NCI-H1694 (cell line): ENCODE data around the gene PIK3R3.

Experiments
- DNase-seq: peaks from one replicate; lab custom pipeline; 2025; lab: John Stamatoyannopoulos, UW

Gene PIK3R3

DNA sequence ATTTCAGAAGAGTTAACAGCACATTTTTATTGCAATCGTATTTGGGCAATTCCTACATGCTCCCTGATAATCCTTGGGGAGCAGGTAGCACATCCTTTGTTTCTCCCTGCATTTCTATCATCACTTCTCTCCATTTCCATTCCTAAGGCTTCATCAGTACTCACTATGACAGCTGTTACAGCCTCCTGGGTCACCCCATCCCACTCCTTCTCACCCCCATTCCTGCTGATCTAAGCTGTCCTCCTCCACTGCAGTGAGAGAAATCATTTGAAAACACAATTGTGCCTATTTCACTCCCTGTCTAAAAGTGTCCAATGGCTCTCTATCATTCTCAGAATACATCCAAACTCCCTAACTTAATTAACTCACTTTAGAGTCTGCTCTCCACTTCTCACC lies 25.5 kb upstream of the PIK3R3 start:
- DNase-seq, result no peak

DNA sequence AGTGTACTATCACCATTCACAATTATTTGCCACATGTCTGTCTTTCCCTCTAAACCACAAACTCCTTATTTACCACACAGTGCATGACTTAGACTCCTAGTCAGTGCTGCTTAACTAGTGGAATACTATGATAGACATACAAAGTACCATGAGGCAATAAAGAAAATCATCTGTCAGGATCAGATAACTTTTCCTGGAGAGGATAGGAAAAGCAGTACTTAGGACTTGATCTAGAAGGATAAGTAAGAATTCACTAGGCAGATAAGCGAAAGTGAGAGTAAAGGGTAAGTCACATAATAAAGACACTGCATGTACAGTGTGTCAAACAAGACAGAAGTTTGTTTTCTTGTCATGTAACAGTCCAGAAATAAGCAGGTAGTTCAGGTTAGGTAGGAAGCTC lies 21.3 kb upstream of the PIK3R3 start:
- DNase-seq, result no peak

DNA sequence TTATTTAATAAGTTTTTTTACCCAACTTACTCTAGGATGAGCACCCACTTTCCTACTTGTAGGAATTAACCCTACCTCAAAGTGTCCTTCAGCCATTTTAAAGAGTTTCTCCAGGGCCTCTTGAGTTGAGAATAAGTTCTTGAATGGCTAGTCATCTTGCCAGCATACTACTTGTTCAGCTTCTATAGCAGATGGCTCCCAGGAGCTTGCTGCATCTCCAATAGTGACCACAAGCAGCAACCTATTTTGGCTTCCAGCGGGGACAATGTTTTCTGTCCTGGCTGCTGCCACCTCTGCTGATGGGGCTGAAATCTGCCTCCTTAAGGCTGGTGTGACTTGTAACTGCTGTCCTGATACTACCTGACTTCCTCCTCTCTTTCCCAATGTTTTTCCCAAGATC lies 20.8 kb upstream of the PIK3R3 start:
- DNase-seq, result no peak

- no peak for DNase-seq
These were observed 19.6 kb upstream of the PIK3R3 start for GRCh38 chr1:46152016-46152415.

DNA sequence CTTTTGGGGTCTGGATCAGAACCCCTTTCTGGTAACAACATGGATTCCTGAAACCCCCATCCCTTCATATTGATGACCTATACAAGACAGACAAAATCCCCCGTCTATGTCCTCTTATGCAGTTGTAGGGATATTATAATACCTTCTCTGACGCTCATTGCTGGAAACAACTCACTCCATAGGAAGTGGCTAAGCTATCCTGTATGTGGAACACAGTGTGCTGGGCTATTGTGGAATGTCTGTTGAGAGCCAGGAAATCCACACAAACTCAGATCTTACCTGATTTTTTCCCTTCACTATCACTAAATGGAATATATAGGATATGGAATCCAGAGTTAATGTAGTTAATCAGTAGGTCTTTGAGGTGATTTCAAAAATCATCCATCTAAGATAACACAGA lies 17.7 kb upstream of the PIK3R3 start:
- no peak for DNase-seq

DNA sequence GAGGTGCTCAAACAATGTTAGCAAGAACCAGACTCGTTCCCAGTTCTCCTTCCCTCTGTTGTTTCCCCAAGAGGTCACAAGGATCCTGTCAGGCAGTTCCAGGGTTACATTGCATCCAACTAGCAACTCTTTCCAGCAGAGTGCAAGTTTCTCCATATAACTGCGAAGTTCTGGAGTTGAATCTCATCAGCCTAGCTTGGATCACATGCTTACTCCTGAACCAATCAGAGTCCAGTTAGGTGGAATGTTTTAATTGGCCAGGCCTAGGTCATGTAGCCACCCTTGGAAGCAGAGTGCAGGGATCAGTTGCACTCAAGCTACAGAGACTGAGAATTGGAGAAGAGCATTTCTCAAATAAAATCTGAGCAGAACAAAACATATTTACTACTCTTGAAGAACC lies 15.9 kb upstream of the PIK3R3 start:
- DNase-seq, result no peak

- no peak for DNase-seq
These were observed 5.5 kb upstream of the PIK3R3 start for GRCh38 chr1:46137916-46138315.

GRCh38 chr1:46136711-46137110 lies 4.3 kb upstream of the PIK3R3 start:
- DNase-seq, result no peak

DNA sequence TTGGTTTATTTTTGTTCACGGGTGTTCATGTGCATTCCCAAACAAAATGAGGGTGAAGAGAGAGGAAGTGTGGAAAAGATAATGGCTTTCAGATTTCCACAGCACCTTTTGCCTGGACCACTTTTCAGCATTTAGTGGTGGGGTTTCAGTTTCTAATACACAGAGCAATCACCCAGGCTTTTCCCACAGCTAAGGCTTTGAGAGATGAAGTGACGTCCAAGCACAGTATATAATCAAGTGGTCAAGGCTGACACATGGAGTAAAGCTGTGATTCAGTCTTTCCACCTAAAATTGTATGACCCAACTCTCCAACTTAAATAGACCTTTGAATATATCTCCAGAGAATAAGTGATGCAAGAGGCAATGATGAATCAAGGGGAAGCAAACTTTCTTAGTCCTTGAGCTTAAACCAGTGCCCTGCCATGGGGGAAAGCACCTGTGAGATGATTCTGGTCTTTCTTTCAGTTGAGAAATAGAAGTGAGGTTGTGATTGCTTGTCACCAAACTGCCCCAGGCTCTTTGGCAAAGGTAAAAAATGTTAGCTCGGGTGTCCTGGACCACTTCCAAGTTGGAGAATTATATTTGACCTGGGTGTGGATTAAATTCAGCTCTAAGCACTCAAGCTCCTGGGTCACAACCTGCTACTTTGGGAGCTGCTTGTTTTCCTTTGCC lies 2.4 kb upstream of the PIK3R3 start:
- DNase-seq, result peak; percentile 34

DNA sequence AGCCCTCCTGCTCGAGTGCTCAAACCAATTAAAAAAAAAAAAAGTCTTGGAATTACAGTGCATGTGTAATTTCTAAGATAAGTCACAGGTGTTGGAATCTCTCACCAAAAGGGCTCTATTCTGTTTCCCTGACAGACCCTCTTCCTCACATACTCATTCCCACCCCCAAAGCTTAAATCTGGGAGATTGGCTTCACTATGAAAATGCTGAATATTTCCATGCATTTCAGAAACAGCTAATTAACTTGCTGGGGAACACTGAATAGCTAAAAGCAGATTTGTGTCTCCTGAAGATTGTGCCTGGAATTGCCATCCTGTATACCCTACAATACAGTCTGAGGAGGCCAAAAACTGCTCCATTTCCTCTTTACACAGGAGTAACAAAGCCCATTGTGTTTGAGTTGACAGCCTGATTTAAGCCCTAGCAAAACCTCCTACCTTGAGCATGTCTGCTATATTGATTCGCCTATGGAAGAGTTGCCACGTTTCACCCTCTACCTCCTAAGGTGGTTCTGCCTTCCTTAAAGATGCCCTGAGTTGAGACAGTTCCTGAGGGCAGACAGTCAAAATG lies 1.4 kb upstream of the PIK3R3 start:
- no peak for DNase-seq

DNA sequence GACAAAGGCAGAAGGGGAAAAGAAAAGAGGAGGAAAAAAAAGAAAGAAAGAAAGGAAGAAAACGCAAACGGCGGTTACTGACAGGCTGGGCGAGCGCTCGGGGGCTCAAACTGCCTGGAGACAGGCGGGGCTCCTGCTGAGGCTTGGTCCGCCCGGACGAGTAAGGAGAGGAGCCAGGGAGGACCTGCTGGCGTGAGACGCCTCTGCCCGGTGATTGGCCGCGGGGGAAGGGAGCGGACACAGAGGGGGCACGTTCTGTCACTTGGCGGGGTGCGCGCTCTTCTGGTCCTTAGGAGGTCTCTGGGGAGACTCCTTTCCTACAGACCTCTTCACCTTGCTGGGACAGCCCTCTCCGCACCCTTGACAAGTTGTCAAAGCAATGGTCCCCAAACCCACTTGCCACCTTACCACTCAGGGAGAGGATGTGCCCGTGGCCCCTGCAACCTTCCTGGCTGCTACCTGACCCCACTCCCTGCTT lies 791 bp upstream of the PIK3R3 start:
- DNase-seq, result peak; percentile 59

- DNase-seq, result peak; percentile 63
These were observed 509 bp downstream of the PIK3R3 start for GRCh38 chr1:46131712-46132528.

- no peak for DNase-seq
These were observed 1.3 kb downstream of the PIK3R3 start for GRCh38 chr1:46131093-46131492.

DNA sequence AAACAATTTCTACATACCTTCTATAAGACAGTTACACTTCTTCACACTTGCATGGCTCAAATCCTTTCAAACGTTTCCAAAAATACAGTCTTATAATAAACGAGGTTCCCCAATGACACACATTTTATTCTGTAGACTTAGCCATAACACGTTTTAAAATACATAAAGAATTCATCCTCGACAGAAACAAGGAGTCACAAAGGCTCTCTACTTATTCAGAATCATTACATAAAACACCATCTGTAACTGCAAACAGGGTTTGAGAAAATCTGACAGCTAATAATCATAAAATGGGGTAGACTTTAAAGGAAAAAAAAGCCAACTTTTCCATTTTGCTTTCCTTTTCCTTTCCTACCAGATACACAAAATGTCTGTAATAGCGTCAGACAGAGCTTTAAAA lies 1.8 kb downstream of the PIK3R3 start:
- peak; percentile 20 for DNase-seq

DNA sequence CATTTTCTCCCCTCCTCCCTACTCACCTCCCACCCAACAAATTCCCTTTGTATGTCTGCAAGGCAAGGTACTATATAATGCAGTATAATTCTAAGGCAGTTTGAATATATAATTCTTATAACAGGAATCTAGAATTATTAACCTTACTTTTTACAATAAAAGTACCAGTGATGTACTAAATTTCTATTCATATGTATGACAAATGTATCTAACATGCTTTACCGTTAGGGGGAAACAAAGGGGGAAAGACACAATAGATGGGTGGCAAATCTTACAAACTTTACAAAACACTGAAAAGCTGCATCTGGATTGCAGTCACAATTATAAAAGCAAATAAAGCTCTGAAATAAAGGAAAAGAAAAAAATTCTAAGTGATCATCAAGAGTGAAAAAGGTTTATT lies 2.3 kb downstream of the PIK3R3 start:
- DNase-seq, result no peak

GRCh38 chr1:46128344-46128743 lies 4.1 kb downstream of the PIK3R3 start:
- no peak for DNase-seq

- no peak for DNase-seq
These were observed 13.6 kb downstream of the PIK3R3 start for GRCh38 chr1:46118856-46119255.

GRCh38 chr1:46117810-46118494 lies 14.5 kb downstream of the PIK3R3 start:
- DNase-seq, result no peak

DNA sequence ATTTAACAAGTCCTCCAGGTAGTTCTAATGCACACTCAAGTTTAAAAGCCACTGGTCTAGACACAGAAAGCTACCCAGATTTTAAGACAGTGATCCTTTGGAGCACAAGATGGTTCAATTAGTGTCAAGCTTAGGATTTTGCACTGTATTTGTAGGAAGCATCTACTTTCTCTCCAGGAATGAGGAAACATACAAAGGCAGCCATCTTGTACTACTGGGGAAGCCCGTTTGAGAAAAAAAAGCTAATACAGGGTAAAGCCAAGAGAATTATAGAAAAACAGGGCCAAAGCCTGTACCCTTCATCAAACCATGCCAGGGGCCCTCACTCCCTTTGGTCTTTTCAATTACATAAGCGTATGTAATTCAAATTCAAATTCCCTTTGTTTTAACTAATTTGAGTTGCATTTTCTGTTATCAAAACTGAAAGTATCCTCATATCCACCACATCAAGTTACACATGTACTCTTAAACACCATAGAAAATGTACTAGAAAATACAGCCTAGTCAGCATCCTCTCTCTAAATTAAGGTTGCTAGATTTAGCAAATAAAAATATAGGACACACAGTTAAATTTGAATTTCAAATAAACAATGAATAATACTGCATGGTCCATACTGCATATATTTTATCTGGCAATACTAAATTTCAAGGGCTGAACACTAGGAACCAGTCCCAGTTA lies 17.4 kb downstream of the PIK3R3 start:
- no peak for DNase-seq

DNA sequence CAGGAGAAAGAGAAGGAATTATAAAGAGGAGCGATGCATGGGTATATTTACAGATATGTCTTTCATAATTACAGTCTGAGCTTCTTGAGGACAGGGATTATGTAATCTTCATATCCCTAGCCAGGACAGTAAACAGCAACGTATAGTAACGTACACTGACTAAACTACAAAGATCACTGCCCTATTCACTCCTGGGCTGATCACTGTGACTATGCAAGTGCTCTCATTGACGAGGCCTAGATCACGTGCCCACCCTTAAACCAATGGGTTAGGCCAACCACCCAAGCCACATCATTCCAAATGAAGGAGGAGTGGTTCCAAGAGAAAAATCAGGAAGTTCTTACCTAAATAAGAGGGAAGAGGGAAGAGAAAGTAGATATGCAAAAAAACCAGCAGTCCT lies 18.5 kb downstream of the PIK3R3 start:
- DNase-seq, result no peak

- DNase-seq, result no peak
These were observed 20.3 kb downstream of the PIK3R3 start for GRCh38 chr1:46112108-46112507.

DNA sequence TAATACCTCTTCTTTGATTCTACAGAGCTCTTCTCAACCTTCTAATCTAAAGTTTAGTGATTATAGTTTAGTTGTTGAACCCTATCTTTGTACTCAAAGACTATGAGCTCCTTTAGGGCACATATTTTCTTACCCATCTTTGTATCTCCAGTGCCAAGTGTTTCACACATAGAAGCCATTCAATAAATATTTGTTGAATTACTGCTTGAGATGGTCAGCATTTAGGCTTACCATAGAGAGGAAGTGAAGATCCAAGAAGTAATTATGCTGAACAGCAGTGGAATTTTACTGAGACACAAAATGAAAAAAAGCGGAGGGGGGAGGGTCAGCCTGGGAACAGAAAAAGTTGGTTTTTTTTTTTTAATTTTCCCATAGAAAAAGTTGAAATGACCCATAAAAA lies 21.9 kb downstream of the PIK3R3 start:
- DNase-seq, result no peak
